Tibial artery (tissue), 4 donors: ENCODE data around the gene BARX1.

Source experiments
- DNase-seq, 2 donors: peaks; one replicate each; pipeline ENCODE4 v3.0.0-alpha.2; 2019
- H3K27ac ChIP-seq, 2 donors: fragments of 200-600 bp; sonication (generic) in 1 of 2; 1 replicate in 1 of 2; 2 replicates in 1 of 2; pipeline ENCODE4 v1.5.1; 2018 to 2019; ENCODE audit warnings: mild to moderate bottlenecking in 1 of 2
- H3K27me3 ChIP-seq, 2 donors: fragments of 200-600 bp; sonication (generic) in 1 of 2; one replicate each; pipeline versions ENCODE4 v1.5.1 to v1.6.0; 2016 to 2019
- H3K36me3 ChIP-seq, 3 donors: fragments of 200-600 bp; sonication (generic) in 2 of 3; one replicate each; pipeline ENCODE4 v1.5.1; 2016 to 2019; ENCODE audit warnings: mild to moderate bottlenecking in 2 of 3
- H3K4me1 ChIP-seq, 4 donors: fragments of 200-600 bp; sonication (generic) in 2 of 4; 1 replicate in 3 of 4; 2 replicates in 1 of 4; pipeline ENCODE4 v1.5.1; 2016 to 2019
- H3K4me3 ChIP-seq, 2 donors: fragments of 200-600 bp; sonication (generic) in 1 of 2; 1 replicate in 1 of 2; 2 replicates in 1 of 2; pipeline ENCODE4 v1.5.1; 2018 to 2019; ENCODE audit warnings: mild to moderate bottlenecking in 2 of 2
- H3K9me3 ChIP-seq, 3 donors: fragments of 200-600 bp; sonication (generic) in 1 of 3; one replicate each; pipeline ENCODE4 v1.5.1; 2016 to 2019
- CTCF ChIP-seq, 2 experiments: fragments of 200-600 bp in 1 of 2; fragments of 450-650 bp in 1 of 2; IDR thresholded peaks; one replicate each; pipeline ENCODE4 v1.5.1; 2017 to 2019; ENCODE audit warnings: antibody characterized with exemption in 2 of 2, mild to moderate bottlenecking in 1 of 2, moderate library complexity in 1 of 2
- intact Hi-C: fragments of 100-400 bp; cut with DNase I; formaldehyde crosslinking; loops from one replicate; pipeline ENCODE4 v1.15.0; 2023; ENCODE audit warnings: low total_unique reads

Gene BARX1

GRCh38 chr9:93905473-93906133, 49.6 kb downstream of the BARX1 start:
- Histone ChIP-seq H3K4me3 (no peak overlapping the region), H3K36me3 (no peaks in the 10 kb centered on the region), H3K27me3 (peaks cover 0 to 20% of the 10 kb centered on the region in 2 donors), H3K4me1 (no peaks in the 10 kb centered on the region), H3K9me3 (no peaks in the 10 kb centered on the region), H3K27ac (no peak overlapping the region)
- intact Hi-C loops: no loop called here
- peak; percentile 5 to 39 for DNase-seq
- no peak for TF ChIP-seq CTCF (IDR thresholded peaks at IDR 0.05)

GRCh38 chr9:93904649-93905472, 50.3 kb downstream of the BARX1 start:
- peak; percentile 10 to 44 for DNase-seq
- no peak overlapping the region for H3K27ac ChIP-seq
- H3K36me3 ChIP-seq: no peaks in the 10 kb centered on the region
- peaks cover 0 to 3% (median 0%) of the 10 kb centered on the region in 3 donors for H3K9me3 ChIP-seq
- H3K4me3 ChIP-seq: no peak overlapping the region
- H3K27me3 ChIP-seq: peaks cover 0 to 14% of the 10 kb centered on the region in 2 donors
- no peaks in the 10 kb centered on the region for H3K4me1 ChIP-seq
- intact Hi-C loops: no loop called here
- no peak for TF ChIP-seq CTCF (IDR thresholded peaks at IDR 0.05)

GRCh38 chr9:93903886-93904648, 51.1 kb downstream of the BARX1 start:
- no peak overlapping the region for H3K4me3 ChIP-seq
- DNase-seq: peak; percentile 7 to 55
- H3K9me3 ChIP-seq: peaks cover 0 to 3% (median 0%) of the 10 kb centered on the region in 3 donors
- H3K27me3 ChIP-seq: peaks cover 0 to 13% of the 10 kb centered on the region in 2 donors
- H3K36me3 ChIP-seq: no peaks in the 10 kb centered on the region
- no peak for TF ChIP-seq CTCF (IDR thresholded peaks at IDR 0.05)
- no peaks in the 10 kb centered on the region for H3K4me1 ChIP-seq
- no peak overlapping the region for H3K27ac ChIP-seq
- intact Hi-C loops: no loop called here

- no peaks in the 10 kb centered on the region for H3K4me1 ChIP-seq
- intact Hi-C loops: no loop called here
- peak in 1 of 2 donors; percentile 58 for DNase-seq
- no peak overlapping the region for H3K27ac ChIP-seq
- peaks cover 0 to 3% (median 0%) of the 10 kb centered on the region in 3 donors for H3K9me3 ChIP-seq
- TF ChIP-seq CTCF (IDR thresholded peaks at IDR 0.05): no peak
- no peaks in the 10 kb centered on the region for H3K36me3 ChIP-seq
- H3K27me3 ChIP-seq: peaks cover 0 to 5% of the 10 kb centered on the region in 2 donors
- no peak overlapping the region for H3K4me3 ChIP-seq
Measured at GRCh38 chr9:93902780-93903655, 52.1 kb downstream of the BARX1 start.
